ENCODE measurements around the gene NAA40. TPM values are rescaled to one million over a fixed set of nuclear protein-coding genes. Genes with fewer than 3 reads are reported as not detected.
"Not testable (repeated sequence)": the region's sequence is repeated elsewhere in the genome, so short reads cannot be mapped to it uniquely, and the experiment has no call there.

The NAA40 gene
- total RNA-seq, 2 experiments from 2014 or later, result 11.8 to 14.0 TPM

DNA sequence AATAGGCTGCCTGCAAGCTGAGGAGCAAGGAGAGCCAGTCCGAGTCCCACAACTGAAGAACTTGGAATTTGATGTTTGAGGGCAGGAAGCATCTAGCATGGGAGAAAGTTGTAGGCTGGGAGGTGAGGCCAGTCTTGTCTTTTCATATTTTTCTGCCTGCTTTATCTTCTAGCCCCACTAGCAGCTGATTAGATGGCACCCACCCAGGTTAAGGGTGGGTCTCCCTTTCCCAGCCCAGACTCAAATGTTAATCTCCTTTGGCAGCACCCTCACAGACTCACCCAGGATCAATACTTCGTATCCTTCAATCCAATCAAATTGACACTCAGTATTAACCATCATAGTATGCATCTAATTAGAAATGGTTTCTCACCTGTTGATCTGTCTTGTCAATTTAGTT is 30.7 kb downstream of the NAA40 start:
- POLR2A ChIA-PET, result no interaction called here
- Histone ChIP-seq H3K27ac (ENCODE audit: low read depth in 1 of 2, low read length in 2 of 2) (no peak overlapping the region), H3K4me1 (ENCODE audit: insufficient read depth, low read length) (peaks cover 7% of the 10 kb centered on the region), H3K36me3 (ENCODE audit: insufficient read depth, low read length) (no peaks in the 10 kb centered on the region), H3K27me3 (ENCODE audit: control insufficient read depth in 1 of 2, insufficient read depth in 2 of 2, low read length in 2 of 2) (peaks cover 0 to 4% of the 10 kb centered on the region in 2 experiments), H3K9me3 (ENCODE audit: control insufficient read depth in 1 of 2, insufficient read depth in 1 of 2, low read length in 2 of 2) (no peaks in the 10 kb centered on the region), H3K4me3 (ENCODE audit: low read length) (no peak overlapping the region)
- Mint-ChIP-seq H3K27ac (no peak overlapping the region), H3K9me3 (no peaks in the 10 kb centered on the region), H3K4me1 (ENCODE audit: low read depth) (peaks cover 11% of the 10 kb centered on the region), H3K36me3 (ENCODE audit: low read depth) (peaks cover 3% of the 10 kb centered on the region), H3K27me3 (no peaks in the 10 kb centered on the region), H3K4me3 (no peak overlapping the region)
- CTCF ChIA-PET, result interaction anchor here (0.5 kb wide), 1 partner anchor 149 kb away, joined by 3 read pairs; no protein-coding TSS in a partner anchor
- intact Hi-C loops (cut with DNase I, micrococcal nuclease), result no loop called here
- TF ChIP-seq, protein P1, sequence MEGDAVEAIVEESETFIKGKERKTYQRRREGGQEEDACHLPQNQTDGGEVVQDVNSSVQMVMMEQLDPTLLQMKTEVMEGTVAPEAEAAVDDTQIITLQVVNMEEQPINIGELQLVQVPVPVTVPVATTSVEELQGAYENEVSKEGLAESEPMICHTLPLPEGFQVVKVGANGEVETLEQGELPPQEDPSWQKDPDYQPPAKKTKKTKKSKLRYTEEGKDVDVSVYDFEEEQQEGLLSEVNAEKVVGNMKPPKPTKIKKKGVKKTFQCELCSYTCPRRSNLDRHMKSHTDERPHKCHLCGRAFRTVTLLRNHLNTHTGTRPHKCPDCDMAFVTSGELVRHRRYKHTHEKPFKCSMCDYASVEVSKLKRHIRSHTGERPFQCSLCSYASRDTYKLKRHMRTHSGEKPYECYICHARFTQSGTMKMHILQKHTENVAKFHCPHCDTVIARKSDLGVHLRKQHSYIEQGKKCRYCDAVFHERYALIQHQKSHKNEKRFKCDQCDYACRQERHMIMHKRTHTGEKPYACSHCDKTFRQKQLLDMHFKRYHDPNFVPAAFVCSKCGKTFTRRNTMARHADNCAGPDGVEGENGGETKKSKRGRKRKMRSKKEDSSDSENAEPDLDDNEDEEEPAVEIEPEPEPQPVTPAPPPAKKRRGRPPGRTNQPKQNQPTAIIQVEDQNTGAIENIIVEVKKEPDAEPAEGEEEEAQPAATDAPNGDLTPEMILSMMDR (IDR thresholded peaks at IDR 0.05), result no peak
- DNase-seq, result no peak
- ATAC-seq (ENCODE audit: poor library complexity), result no peak

DNA sequence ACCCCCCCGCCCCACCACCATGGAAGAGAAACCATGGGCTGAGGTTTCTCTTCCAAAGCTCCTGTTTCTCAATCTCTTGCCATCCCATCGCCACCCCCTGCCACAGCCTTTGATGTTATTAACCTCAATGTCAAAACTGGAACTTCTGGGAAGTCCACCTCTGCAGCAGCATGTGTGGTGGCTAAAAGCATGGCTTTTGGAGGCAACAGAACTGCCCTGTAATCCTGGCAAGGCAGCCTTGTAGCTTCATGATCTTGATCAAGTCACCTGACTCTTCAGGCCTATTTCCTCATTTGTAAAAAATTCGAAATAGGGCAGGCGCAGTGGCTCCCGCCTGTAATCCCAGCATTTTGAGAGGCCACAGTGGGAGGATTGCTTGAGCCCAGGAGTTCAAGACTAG is 32.1 kb downstream of the NAA40 start:
- ChIA-PET CTCF (no interaction called here), POLR2A (no interaction called here)
- Mint-ChIP-seq H3K27ac (no peak overlapping the region), H3K36me3 (ENCODE audit: low read depth) (peaks cover 8% of the 10 kb centered on the region), H3K27me3 (no peaks in the 10 kb centered on the region), H3K4me3 (no peak overlapping the region), H3K9me3 (no peaks in the 10 kb centered on the region), H3K4me1 (ENCODE audit: low read depth) (peaks cover 16% of the 10 kb centered on the region)
- intact Hi-C loops (cut with DNase I, micrococcal nuclease), result loop anchor here (5.0 to 10.0 kb wide), 2 partner anchors 34 to 136 kb away; partner anchors contain the start of genes MARK2 (in 1 of the 2) and NAA40 (in 1 of the 2)
- ATAC-seq (ENCODE audit: poor library complexity) (no peak), DNase-seq (no peak)
- Histone ChIP-seq H3K9me3 (ENCODE audit: control insufficient read depth in 1 of 2, insufficient read depth in 1 of 2, low read length in 2 of 2) (no peaks in the 10 kb centered on the region), H3K4me1 (ENCODE audit: insufficient read depth, low read length) (peaks cover 16% of the 10 kb centered on the region), H3K27ac (ENCODE audit: low read depth in 1 of 2, low read length in 2 of 2) (no peak overlapping the region), H3K36me3 (ENCODE audit: insufficient read depth, low read length) (no peaks in the 10 kb centered on the region), H3K4me3 (ENCODE audit: low read length) (no peak overlapping the region), H3K27me3 (ENCODE audit: control insufficient read depth in 1 of 2, insufficient read depth in 2 of 2, low read length in 2 of 2) (peaks cover 0 to 4% of the 10 kb centered on the region in 2 experiments)
- TF ChIP-seq, protein P1 (IDR thresholded peaks at IDR 0.05), result no peak

DNA sequence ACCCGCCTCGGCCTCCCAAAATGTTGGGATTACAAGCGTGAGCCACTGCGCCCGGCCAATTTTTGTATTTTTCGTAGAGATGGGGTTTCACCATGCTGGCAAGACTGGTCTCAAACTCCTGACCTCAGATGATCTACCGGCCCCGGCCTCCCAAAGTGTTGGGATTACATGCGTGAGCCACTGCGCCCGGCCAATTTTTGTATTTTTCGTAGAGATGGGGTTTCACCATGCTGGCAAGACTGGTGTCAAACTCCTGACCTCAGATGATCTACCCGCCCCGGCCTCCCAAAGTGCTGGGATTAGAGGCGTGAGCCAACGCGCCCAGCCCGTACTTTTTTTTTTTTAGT is 35.1 kb downstream of the NAA40 start:
- H3K27ac ChIP-seq (ENCODE audit: low read depth in 1 of 2, low read length in 2 of 2); H3K36me3 ChIP-seq (ENCODE audit: insufficient read depth, low read length); H3K9me3 Mint-ChIP-seq; H3K9me3 ChIP-seq (ENCODE audit: control insufficient read depth in 1 of 2, insufficient read depth in 1 of 2, low read length in 2 of 2); DNase-seq; ATAC-seq (ENCODE audit: poor library complexity); H3K27me3 Mint-ChIP-seq; H3K27me3 ChIP-seq (ENCODE audit: control insufficient read depth in 1 of 2, insufficient read depth in 2 of 2, low read length in 2 of 2): not testable (repeated sequence)
- POLR2A ChIA-PET, result interaction anchor here (1.2 kb wide), 2 partner anchors 12 to 26 kb away, joined by 10 to 15 read pairs; partner anchors contain the start of gene OTUB1
- peaks cover 25% of the 10 kb centered on the region for H3K4me1 Mint-ChIP-seq (ENCODE audit: low read depth)
- intact Hi-C loops (cut with DNase I, micrococcal nuclease), result loop anchor here (1.0 to 10.0 kb wide), 3 partner anchors 12 to 139 kb away; partner anchors contain the start of genes OTUB1 (in 2 of the 2), MARK2 (in 1 of the 2) and NAA40 (in 1 of the 2)
- peak overlapping the region; percentile 100 for H3K4me3 Mint-ChIP-seq
- peak overlapping the region; percentile 99 for H3K27ac Mint-ChIP-seq
- Histone ChIP-seq H3K4me3 (ENCODE audit: low read length) (peak overlapping the region; percentile 94), H3K4me1 (ENCODE audit: insufficient read depth, low read length) (peaks cover 27% of the 10 kb centered on the region)
- H3K36me3 Mint-ChIP-seq (ENCODE audit: low read depth), result peaks cover 15% of the 10 kb centered on the region
- CTCF ChIA-PET, result interaction anchor here (1.4 kb wide), 1 partner anchor 136 kb away, joined by 4 read pairs; no protein-coding TSS in a partner anchor
